KBM-7 (cell line): Measurements from ENCODE around the gene COMMD6.
A peak's percentile ranks its signal among the peaks of the same experiment; 100 is the strongest.
"Not testable (repeated sequence)": the region's sequence is repeated elsewhere in the genome, so short reads cannot be mapped to it uniquely, and the experiment has no call there.

ENCODE experiments used
- DNase-seq: peaks from one replicate; pipeline ENCODE4 v3.0.0-alpha.2; 2015
- in situ Hi-C: fragments of 300-500 bp; cut with MboI; formaldehyde crosslinking; loops from 2 replicates; pipeline ENCODE4 v1.14.3; 2020; ENCODE audit warnings: low sequenced_read_pairs, low pct_unique_long_range_greater_than_20kb, mixed read lengths

The COMMD6 gene

DNA sequence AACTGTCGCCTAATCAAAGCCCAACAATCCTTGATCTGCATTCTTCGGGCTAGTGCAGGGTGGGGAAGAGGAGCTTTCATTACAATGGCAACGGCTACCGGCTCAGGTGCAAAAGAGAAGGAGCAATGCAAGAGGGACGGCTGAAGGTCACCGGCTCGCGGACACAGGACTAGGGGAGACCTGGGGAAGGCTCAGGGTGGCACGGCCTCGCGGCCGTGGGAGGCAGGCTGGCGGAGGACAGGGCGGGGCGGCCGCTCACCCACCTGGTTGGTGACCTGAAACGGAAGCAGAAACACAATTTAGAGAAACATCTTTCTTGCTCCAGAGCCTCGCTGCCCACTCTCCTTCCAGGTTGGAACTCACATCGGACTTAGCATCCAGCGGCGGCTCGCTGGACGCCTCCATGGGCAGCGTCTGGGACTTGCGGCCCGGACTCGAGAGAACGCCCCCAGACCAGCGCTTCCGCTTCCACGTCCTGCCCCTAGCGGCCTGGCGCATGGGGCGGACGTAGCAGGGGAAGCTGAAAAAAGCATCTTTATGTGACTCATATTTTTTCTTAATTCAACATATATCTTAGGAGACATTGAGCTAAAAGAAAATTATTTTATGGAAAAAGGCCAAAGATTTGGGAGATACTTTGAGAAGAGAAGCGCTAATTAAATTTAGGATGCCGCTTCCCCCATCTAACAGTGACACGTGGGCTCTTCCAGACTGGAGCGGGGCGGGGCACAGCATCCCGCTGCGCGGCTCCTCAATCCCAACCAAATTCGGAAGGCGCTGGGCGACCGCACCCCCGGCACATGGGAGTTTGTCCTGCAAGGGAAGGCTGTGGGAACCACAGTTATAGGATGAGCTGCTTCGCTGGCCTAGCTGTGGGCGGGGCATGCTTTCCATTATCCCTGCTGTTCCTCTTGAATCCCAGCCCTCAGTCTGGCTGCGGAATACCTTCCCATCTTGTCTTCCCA lies at the start of gene COMMD6:
Gene COMMD6 (minus strand): TSS at position 441 of the 965 bp plus-strand sequence. CDS start 36 bp downstream, at position 405.
- DNase-seq: peak; percentile 87
- in situ Hi-C loops: no loop called here

DNA sequence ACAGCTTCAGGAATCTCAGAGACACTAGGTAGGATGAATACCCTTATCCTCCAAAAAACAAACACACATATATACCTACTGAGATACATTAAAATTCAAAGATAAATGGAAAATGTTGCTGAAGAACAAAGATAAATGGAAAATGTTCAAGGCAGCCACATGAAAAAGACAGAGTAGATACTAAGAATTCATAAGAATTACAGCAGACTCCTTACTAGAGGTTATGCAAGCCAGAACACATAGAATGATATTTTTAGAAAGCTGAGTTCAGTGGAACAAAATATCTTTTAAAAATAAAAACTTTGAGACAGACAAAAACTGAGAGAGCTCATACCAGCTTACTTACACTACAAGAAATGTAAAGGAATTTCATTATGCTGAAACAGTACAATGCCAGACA lies 47.5 kb upstream of the COMMD6 start:
- in situ Hi-C loops: no loop called here
- no peak for DNase-seq

DNA sequence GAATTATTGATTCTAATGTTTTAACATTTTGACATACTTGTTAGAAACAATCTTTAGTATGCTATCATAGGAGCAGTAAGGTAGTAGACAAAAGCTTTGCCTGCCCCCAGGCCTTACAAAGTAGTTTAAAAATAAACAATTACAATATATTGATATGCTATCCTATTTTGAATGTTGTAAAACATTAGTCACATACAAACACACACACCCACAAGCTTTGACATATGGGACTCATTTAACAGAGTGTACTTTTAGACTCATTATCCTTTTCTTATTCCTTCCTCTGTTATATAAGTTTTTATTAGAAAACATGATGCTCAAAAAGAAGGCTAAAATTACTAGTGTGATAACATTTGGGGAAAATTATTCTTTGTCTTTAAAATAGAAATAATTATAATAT lies 45.5 kb upstream of the COMMD6 start:
- in situ Hi-C loops: no loop called here
- DNase-seq: no peak

DNA sequence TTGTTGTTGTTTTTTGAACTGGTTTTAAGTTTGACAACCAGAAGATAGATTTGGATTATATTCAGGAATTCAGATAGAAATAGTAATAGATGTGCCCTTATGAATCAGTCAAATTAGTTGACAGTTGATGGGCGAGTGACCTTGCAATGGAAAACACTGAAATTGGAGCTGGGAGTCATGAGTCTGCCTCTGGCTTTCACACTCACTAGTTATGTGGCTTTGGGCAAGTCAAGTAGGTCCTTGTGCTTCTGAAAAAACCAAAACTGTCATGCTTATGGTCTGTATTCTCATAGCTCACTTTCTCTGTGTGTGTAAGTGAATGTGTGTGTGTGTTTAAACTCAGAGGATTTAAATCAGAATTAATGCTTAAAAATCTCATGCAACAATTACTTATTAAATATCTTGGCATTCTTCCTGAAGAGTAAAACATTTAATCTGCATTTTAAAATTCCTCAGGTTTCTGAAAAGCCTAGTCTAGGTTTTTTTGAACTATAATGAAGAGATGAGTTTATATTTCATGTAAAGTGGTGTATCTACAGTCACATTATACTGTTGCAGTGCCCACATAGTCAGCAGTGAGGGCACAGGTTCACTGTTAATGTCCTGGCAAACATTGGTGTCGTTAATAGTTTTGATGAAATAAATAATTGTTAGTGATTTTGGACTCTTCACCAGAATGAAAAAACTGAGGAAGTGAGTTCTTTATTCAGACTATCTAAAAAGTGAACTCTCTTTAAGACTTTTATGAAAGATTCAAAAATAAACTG lies 44.4 kb upstream of the COMMD6 start:
- in situ Hi-C loops: no loop called here
- no peak for DNase-seq

DNA sequence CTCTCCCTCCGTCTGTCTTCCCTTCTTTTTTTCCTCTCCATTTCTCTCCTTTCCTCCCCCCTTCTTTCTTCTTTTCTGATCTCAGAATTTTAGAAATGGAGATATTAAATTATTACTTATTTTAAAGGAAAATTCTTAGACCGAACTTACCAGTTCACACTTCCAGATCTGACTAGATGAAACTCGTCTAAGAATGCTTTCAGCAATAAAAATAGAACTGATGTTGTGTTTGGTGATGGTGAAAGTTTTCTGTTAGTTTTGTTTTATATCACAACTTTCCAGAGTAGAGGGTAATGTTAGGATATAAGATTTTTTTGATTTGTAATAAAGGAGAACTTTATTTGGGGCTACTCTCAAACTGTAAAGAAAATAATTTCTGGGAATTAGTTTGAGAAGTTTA lies 41.9 kb upstream of the COMMD6 start:
- DNase-seq: no peak
- in situ Hi-C loops: no loop called here

DNA sequence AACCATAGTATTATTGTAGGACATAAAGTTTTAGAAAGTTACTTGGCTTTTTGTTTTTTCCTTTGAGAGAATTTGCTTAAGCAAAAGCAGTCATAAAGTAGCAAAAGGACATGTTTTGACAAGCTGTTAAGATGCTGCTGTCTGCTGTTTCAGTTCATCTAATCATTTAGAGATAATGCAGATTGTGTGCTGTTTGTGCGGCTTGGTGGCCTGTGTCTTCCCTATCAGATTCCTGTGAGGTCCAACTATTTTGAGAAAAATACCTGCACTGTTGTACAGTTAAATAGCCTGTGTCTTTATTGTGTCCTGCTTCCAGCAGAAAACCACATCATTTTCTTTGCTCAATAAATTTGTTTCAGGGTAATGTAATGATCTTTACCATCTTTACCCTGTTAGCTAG lies 31.9 kb upstream of the COMMD6 start:
- DNase-seq: no peak
- in situ Hi-C loops: no loop called here

DNA sequence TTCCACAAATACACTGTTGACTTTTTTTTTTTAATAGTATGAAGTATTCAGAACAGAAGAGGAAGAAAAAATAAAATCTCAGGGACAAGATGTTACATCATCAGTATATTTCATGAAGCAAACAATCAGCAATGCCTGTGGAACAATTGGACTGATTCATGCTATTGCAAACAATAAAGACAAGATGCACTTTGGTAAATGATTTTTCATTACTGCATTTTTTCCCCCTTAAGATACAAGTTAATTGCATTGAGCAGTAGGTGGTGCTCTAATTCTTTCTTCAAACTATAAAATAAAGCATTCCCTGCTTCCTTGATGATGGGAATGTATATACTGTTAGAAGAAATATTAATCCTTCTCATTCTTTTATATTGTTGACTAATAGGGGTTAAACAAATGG lies 29.0 kb upstream of the COMMD6 start:
- DNase-seq: peak; percentile 21
- in situ Hi-C loops: no loop called here

DNA sequence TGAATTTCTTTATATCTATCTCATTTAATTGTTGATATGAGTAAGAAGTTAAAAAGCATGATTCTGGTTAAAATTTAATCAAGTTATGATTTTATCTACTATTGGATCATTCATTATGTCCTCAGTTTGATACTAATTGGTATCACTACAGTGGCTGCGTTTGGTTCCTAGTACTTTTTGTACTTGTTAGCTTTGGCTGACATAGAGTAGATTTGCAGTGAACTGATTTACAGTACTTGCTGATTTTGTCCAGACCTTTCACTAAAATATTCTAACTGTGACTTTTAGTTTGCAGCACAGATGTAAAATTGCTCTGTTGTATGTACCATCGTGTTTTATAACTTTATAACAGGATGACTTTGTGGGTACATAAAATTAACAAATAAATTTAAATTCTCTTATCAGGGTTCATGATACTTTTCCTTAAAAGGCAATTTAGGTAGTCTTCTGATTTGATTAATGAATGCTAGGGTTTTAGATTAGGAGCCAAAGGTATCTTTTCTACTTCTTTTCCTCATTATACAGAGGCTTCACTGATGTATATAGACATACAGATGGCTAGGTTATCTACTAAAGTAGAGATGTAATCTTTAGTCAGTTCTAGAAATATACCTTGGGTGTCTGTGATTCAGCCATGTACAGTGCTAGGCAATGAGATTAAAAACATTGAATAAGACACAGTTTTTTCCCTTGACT lies 20.7 kb upstream of the COMMD6 start:
- in situ Hi-C loops: no loop called here
- DNase-seq: no peak

DNA sequence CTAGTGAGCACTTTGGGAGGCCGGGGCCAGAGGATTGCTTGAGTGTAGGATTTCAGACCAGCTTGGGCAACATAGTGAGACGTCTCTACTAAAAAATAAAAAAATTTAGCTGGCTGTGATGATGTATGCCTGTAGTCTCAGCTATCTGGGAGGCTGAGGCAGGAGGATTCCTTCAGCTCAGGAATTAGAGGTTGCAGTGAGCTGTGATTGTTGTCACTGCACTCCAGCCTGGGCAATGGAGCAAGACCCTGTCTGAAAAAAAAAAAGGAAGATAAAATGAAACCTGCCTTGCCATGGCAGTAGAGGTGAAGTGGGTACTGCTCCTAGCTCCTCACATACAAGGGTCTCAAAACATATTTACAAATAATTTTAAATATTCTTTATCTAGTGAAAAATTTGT lies 19.3 kb upstream of the COMMD6 start:
- no peak for DNase-seq
- in situ Hi-C loops: no loop called here

DNA sequence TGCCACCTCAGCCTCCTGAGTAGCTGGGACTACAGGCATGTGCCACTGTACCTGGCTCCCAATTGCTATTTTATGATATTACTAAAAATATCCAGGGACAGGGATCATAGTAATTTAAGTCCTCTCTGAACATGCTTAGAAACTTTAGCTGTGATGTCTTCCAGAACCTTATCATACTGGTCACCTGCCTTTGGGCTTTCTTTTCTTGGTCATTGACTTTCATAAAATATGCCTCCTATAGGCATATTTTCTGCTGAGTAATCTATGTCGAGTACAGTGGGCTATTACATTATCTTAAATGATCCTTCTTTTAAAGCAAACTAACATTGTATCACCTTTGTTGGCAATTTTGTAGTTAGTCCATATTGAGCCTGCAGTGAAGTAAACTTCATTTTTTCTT lies 18.2 kb upstream of the COMMD6 start:
- in situ Hi-C loops: no loop called here
- no peak for DNase-seq

DNA sequence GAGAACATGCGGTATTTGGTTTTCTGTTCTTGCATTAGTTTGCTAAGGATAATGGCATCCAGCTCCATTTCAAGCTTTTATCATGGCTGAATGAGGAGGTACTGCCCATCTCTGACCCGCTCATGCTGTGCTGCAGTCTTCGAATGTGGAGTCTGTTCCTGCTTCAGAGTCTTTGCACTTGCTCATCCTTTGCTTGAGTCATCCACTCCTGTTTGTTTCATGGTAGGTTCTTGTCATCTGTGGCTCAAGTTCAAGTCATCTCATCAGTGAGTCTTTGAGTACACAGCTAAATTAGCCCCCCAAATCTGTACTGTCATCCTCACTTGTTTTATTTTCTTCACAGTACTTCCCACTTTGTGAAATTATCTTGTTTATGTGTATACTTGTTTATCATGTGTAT lies 17.3 kb upstream of the COMMD6 start:
- in situ Hi-C loops: no loop called here
- no peak for DNase-seq

DNA sequence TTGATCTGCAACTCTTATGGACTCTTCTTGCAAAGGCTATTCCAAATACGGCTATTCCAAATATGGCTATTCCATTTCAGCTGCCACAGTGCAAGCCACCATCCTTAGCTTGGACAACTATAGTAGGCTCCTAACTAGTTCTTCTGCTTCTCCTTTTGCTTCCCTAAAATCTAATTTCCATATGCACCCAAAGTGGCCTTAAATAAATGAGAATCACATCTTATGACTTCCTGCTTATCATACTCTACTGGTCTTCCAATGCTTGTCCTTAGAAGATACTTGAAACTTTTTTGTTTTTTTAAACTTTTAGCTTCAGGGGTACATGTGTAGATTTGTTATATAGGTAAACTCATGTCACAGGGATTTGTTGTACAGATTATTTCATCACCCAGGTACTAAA lies 16.8 kb upstream of the COMMD6 start:
- in situ Hi-C loops: no loop called here
- DNase-seq: no peak

DNA sequence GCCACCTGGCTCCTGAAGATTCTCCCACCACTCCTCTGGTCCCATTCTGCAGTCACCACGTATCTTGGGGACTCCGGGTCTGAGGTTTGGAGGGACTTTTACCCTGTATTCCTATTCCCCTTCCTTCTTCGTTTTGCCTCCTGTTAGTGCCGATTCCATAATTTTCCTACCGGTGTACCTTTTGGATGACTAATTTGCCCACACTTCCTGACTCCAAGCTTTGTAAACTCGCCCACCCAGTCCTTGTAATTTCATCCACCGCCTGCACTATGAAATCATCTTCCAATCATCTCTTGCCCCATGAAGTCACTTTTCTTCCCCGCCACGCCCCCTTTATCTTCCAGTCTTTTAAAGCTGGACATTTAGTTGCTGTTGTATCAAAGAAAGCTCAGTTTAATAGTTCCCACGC lies 12.5 kb upstream of the COMMD6 start:
- in situ Hi-C loops: no loop called here
- peak; percentile 72 for DNase-seq

DNA sequence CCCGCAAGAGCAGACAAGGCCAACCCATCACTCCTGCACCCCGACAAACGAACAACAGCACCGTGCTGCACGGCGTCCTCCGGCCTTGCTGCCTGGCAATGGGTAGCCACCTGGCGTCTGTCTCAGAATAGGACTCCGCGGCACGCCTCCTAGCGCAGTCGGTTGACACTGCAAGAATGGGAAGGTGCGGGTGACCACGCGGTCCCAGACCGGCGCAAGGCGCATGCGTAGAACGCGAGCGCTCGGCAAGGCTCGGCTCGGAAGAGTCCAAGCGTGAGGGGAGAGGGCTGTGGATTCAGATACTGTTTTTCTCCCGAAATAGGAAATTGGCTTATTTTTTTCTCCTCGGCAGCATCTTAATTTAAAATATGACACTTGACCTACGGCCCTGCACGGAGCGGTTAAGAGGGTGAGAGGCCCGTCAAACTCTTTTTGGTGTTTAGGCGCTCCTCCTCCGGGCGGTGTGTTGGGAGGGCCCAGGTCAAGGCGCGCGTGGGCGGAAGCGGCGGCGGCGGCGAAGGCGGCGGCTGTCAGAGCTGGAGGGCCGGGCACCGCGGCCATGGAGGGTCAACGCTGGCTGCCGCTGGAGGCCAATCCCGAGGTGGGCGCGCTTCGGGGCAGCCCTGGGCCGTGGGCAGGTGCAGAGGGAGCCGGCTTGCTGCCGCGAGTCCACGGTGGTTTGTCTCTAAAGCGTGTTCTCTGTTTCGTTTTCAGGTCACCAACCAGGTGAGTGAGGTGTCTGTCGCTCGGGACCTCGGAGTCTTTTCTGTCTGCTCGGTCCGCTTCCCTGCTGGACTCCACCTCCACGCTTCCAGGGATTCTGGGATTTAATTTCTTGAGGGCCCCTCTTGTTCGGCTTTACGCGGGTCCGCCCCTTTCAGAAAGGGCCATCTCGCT lies 11.9 kb upstream of the COMMD6 start, which contains the start of gene UCHL3:
Gene UCHL3 (plus strand): TSS at position 530 of the 897 bp plus-strand sequence. CDS start 30 bp downstream, at position 560.
- in situ Hi-C loops: no loop called here
- peak; percentile 96 for DNase-seq

DNA sequence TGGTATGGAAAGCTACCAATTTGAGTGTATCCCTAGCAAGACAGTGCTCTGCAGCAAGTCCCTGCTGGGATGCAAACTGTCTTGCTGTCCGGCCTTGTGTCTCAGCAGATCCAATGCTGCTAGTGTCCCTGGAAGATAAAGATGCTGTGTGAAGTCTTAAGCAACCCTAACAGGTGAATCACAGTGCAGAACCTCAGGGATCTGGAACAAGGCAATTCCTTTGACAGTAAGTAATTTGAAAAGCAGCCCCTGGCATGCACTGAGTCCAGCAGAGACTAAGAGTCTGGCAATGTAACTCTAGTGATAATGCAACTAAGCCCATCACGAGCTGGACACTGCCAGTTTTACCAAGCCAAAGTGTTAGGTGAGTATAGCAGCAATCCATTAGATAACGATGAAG lies 10.3 kb upstream of the COMMD6 start:
- in situ Hi-C loops: no loop called here

DNA sequence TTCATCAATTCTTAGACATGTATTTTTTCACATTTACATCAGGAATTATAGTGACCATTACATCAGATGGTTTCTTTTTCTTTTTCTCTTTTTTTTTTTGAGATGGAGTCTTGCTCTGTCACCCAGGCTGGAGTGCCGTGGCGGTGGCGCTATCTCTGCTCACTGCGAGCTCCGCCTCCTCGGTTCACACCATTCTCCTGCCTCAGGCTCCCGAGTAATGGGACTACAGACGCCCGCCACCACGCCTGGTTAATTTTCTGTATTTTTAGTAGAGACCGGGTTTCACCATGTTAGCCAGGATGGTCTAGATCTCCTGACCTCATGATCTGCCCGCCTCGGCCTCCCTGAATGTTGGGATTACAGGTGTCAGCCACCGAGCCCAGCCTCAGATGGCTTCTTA lies 7.7 kb upstream of the COMMD6 start:
- DNase-seq, in situ Hi-C loops: not testable (repeated sequence)

More for the DNA sequence above, 10.3 kb upstream of the COMMD6 start:
- no peak for DNase-seq

DNA sequence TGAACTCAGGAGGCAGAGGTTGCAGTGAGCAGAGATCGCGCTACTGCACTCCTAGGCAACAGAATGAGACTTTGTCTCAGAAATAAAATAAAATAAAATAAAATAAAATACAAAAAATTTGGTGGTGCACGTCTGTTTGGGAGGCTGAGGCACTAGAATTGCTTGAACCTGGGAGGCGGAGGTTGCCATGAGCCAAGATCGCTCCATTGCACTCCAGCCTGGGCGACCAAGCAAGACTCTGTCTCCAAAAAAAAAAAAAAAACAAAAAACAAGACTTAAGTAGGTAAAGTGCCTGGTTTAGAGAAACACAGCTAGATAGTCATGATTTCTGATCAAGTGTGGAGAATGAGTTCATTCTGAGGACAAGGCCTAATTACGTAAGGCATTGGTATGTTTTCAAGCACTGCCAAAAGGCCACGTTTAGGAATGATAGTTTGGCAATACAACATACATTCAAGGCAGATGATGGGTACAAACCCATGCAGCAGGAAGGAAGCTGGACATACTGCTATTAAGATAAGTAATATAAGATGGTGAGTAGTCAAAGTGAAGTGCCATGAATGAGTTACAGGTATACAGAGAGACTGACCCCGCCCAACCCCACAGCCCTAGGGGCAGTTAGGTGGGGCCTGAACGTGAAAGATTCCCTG lies 7.2 kb upstream of the COMMD6 start:
- DNase-seq: no peak
- in situ Hi-C loops: no loop called here

DNA sequence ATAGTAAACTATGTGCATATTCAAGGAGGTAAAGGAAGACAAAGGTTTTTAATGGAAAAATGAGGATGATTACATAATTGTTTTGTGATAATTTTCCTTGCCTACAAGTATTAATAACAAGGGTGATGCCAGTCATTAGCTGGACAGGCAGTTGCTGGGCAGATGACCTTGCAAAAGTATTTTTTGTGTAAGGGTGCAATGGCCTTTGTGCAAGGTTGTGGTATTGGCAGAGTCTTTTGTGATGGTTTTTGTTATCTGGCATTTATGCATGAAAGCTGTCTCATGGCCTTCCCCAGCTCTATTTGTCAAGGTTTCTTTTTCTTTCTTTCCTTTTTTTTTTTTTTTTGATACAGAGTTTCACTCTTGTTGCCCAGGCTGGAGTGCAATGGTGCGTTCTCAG lies 4.3 kb upstream of the COMMD6 start:
- no peak for DNase-seq
- in situ Hi-C loops: no loop called here
